H1 (cell line): ENCODE data around the gene ZNF175.

ENCODE experiments used
- ATF3 ChIP-seq: IDR thresholded peaks from 2 replicates; pipeline ENCODE4 v1.6.1; 2011; ENCODE audit warnings: low read depth, mild to moderate bottlenecking, low read length; ENCODE audit not compliant: insufficient read depth
- CTCF ChIP-seq, 3 experiments: IDR thresholded peaks; 1 replicate in 2 of 3; 2 replicates in 1 of 3; pipeline versions ENCODE4 v1.5.1 to v1.6.1; 2011; ENCODE audit warnings: low read length in 3 of 3, mild to moderate bottlenecking in 3 of 3, inconsistent platforms in 2 of 3, low read depth in 1 of 3, moderate library complexity in 1 of 3; ENCODE audit not compliant: insufficient read depth in 1 of 3; ENCODE audit errors: control extremely low read depth in 1 of 3
- EP300 ChIP-seq, 2 experiments: IDR thresholded peaks; 1 replicate in 1 of 2; 2 replicates in 1 of 2; pipeline ENCODE4 v1.6.1; 2011 to 2012; ENCODE audit warnings: low read depth in 2 of 2, low read length in 2 of 2, mild to moderate bottlenecking in 2 of 2, borderline replicate concordance in 1 of 2, inconsistent platforms in 1 of 2, moderate library complexity in 1 of 2

- TF ChIP-seq EP300 (IDR thresholded peaks at IDR 0.05; ENCODE audit: borderline replicate concordance in 1 of 2, low read depth in 2 of 2, low read length in 2 of 2) (no peak), ATF3 (no peak), CTCF (IDR thresholded peaks at IDR 0.05; ENCODE audit: control extremely low read depth in 1 of 3, insufficient read depth in 1 of 3, low read depth in 1 of 3, low read length in 3 of 3) (no peak)
Observed at GRCh38 chr19:51565583-51565982, 5.5 kb upstream of the ZNF175 start.
